H1 (cell line): ENCODE measurements around the gene TMUB1. TPM values are rescaled to one million over a fixed set of nuclear protein-coding genes. Genes with fewer than 3 reads are reported as not detected.

Source experiments
- RBBP5 ChIP-seq: IDR thresholded peaks from 2 replicates; pipeline ENCODE4 v1.7.1; 2012; ENCODE audit warnings: low read depth, mild to moderate bottlenecking, inconsistent platforms, low read length, moderate library complexity, borderline replicate concordance
- SIN3A ChIP-seq, 2 experiments: IDR thresholded peaks in 1 of 2; conservative IDR thresholded peaks in 1 of 2; 2 replicates each; pipeline ENCODE4 v1.6.1; 2011 to 2012; ENCODE audit warnings: low read length in 2 of 2, improper control_type of control experiment in 1 of 2, low read depth in 1 of 2, mild to moderate bottlenecking in 1 of 2
- SP1 ChIP-seq: IDR thresholded peaks from 2 replicates; pipeline ENCODE4 v1.6.1; 2011; ENCODE audit warnings: low read depth, low read length
- polyA plus RNA-seq, 7 experiments: library from polyadenylated mRNA; depleted of rRNA in 3 of 7; stranded (reverse) in 5 of 7; unstranded in 2 of 7; fragments of >200 nt in 5 of 7; fragments of 200-250 nt in 2 of 7; gene quantifications; 1 replicate in 5 of 7; 2 replicates in 1 of 7; 4 replicates in 1 of 7; pipeline versions ENCODE4 v1.2.1 to v1.2.3, GENCODE V29; 2011 to 2013; ENCODE audit warnings: missing spikeins in 2 of 7, mixed read lengths in 2 of 7
- total RNA-seq: library from RNA; stranded (reverse); fragmentation: NEBNext Ultra II Directional; extraction: Animal tissue kit (Norgen Biotek cat#: 25700); gene quantifications from 2 replicates; pipeline ENCODE4 v1.2.1, GENCODE V29; 2021
- TF ChIP-seq, protein P1 (sequence below), 3 experiments: IDR thresholded peaks; 1 replicate in 2 of 3; 2 replicates in 1 of 3; pipeline versions ENCODE4 v1.5.1 to v1.6.1; 2011; ENCODE audit warnings: low read length in 3 of 3, mild to moderate bottlenecking in 3 of 3, inconsistent platforms in 2 of 3, low read depth in 1 of 3, moderate library complexity in 1 of 3; ENCODE audit not compliant: insufficient read depth in 1 of 3; ENCODE audit errors: control extremely low read depth in 1 of 3

The TMUB1 gene
- total and polyA plus RNA-seq, 2 of the 8 experiments (the other 6 are each of a cell fraction or from before 2014, with no cell fraction given) = 41.4 to 56.2 TPM

DNA sequence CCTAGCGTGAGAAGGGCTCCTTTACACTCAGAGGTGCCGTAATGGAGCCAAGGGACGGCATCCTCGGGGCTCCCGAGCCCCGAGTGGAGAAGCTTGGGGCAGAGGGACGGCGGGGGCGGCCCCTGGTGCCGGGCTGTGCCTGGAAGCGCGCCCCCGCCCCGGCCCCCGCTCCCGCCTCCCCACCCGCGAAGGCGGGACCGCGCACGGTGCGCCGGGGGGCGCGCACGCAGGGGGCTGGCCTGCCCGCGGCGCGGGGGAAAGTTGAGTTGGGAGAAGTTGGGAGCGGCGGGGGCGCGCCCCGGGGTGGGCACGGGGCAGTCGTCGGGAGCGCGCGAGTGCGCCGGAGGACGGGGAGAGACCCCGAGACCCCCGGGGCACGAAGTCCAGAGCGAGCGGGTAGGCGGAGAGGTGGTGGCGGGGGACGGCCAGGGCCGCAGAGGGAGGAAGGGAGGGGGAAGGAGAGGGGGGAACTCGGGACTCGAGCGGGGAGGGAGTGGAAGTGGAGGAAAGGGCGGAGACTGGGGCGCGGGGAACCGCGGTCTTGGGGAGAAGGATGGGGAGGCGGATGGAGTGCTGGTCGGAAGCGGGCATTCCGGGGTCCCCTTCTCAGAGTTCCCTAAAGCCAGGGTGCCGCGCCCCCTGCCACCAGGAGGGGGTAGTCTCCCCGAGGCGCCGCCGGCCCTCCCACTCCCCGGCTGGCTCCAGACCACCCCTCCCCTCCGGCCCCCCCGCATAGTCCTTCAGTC, 23.8 kb downstream of the TMUB1 start, which contains the start of gene SLC4A2 (continued):
- TF ChIP-seq SIN3A (conservative IDR thresholded peaks at IDR 0.05 in 1 of 2, IDR thresholded peaks at IDR 0.05 in 1 of 2; ENCODE audit: low read depth in 1 of 2, low read length in 2 of 2) = peak in 1 of 2 experiments; percentile 72; a peak in 2 of 4 replicates
- TF ChIP-seq, protein P1, sequence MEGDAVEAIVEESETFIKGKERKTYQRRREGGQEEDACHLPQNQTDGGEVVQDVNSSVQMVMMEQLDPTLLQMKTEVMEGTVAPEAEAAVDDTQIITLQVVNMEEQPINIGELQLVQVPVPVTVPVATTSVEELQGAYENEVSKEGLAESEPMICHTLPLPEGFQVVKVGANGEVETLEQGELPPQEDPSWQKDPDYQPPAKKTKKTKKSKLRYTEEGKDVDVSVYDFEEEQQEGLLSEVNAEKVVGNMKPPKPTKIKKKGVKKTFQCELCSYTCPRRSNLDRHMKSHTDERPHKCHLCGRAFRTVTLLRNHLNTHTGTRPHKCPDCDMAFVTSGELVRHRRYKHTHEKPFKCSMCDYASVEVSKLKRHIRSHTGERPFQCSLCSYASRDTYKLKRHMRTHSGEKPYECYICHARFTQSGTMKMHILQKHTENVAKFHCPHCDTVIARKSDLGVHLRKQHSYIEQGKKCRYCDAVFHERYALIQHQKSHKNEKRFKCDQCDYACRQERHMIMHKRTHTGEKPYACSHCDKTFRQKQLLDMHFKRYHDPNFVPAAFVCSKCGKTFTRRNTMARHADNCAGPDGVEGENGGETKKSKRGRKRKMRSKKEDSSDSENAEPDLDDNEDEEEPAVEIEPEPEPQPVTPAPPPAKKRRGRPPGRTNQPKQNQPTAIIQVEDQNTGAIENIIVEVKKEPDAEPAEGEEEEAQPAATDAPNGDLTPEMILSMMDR (IDR thresholded peaks at IDR 0.05; ENCODE audit: control extremely low read depth in 1 of 3, insufficient read depth in 1 of 3, low read depth in 1 of 3, low read length in 3 of 3) = peak in 2 of 3 experiments; percentile 20 to 22; a peak in 2 of 4 replicates
- no peak for TF ChIP-seq SP1
- TF ChIP-seq RBBP5 = 0 out of 2 replicates have a peak, but pooled peaks have one; percentile 54
